Activated CD8-positive, alpha-beta memory T cell treated with anti-CD3 and anti-CD28 coated beads, Interleukin-2, amount 10 ng/mL, durations not matched to agents 7 days and 5 days (primary cell): ENCODE results near the gene TTI1. TPM values are rescaled to one million over a fixed set of nuclear protein-coding genes. Genes with fewer than 3 reads are reported as not detected.

Source experiments
- ATAC-seq: fragments of 150-1000 bp; cut with Tn5 transposase; one replicate; pipeline ENCODE4 v1.10.0; 2021; ENCODE audit warnings: moderate library complexity
- CTCF ChIA-PET: fragments of 350-600 bp; sonication (Branson Sonifier 250); formaldehyde crosslinking; loops from one replicate; lab custom pipeline; 2021; ENCODE audit warnings: antibody characterized with exemption; lab: Charles Lee
- DNase-seq: peaks from one replicate; pipeline ENCODE4 v3.0.0-alpha.2; 2020
- H3K27ac Mint-ChIP-seq: one replicate; pipeline ENCODE4 v1.8.0; 2021; ENCODE audit warnings: mild to moderate bottlenecking, mixed read lengths
- H3K27me3 Mint-ChIP-seq: one replicate; pipeline ENCODE4 v1.8.0; 2021; ENCODE audit warnings: mixed read lengths
- H3K36me3 Mint-ChIP-seq: one replicate; pipeline ENCODE4 v1.8.0; 2021; ENCODE audit warnings: mild to moderate bottlenecking, mixed read lengths
- H3K4me1 Mint-ChIP-seq: one replicate; pipeline ENCODE4 v1.8.0; 2021; ENCODE audit warnings: mixed read lengths
- H3K4me3 Mint-ChIP-seq: one replicate; pipeline ENCODE4 v1.8.0; 2021; ENCODE audit warnings: mild to moderate bottlenecking, moderate library complexity, mixed read lengths
- H3K9me3 Mint-ChIP-seq: one replicate; pipeline ENCODE4 v1.8.0; 2022; ENCODE audit warnings: low read depth, mixed read lengths
- total RNA-seq, 2 experiments: library from RNA; stranded (reverse); gene quantifications; one replicate each; pipeline ENCODE4 v1.2.3, GENCODE V29; 2021

Gene TTI1
- total RNA-seq, 2 experiments from 2014 or later: 34.7 to 35.0 TPM

- ATAC-seq (no peak), DNase-seq (no peak)
- H3K9me3 Mint-ChIP-seq: no peaks in the 10 kb centered on the region
- H3K4me3 Mint-ChIP-seq: no peak overlapping the region
- no peaks in the 10 kb centered on the region for H3K4me1 Mint-ChIP-seq
- CTCF ChIA-PET: no interaction called here
- peaks cover 32% of the 10 kb centered on the region for H3K27me3 Mint-ChIP-seq
- no peak overlapping the region for H3K27ac Mint-ChIP-seq
- H3K36me3 Mint-ChIP-seq: no peaks in the 10 kb centered on the region
Measured at GRCh38 chr20:37955511-37955910, 77.7 kb downstream of the TTI1 start.

- no peaks in the 10 kb centered on the region for H3K36me3 Mint-ChIP-seq
- H3K4me1 Mint-ChIP-seq: no peaks in the 10 kb centered on the region
- no peak overlapping the region for H3K27ac Mint-ChIP-seq
- H3K27me3 Mint-ChIP-seq: peaks cover 27% of the 10 kb centered on the region
- H3K9me3 Mint-ChIP-seq: no peaks in the 10 kb centered on the region
- CTCF ChIA-PET: interaction anchor here (1.4 kb wide), 1 partner anchor 267 kb away, joined by 4 read pairs; no protein-coding TSS in a partner anchor
- ATAC-seq (no peak), DNase-seq (peak; percentile 34)
- H3K4me3 Mint-ChIP-seq: no peak overlapping the region
Measured at GRCh38 chr20:37954626-37955025, 78.6 kb downstream of the TTI1 start.

GRCh38 chr20:37954190-37954589 lies 79.1 kb downstream of the TTI1 start:
- Mint-ChIP-seq H3K36me3 (no peaks in the 10 kb centered on the region), H3K27me3 (peaks cover 25% of the 10 kb centered on the region), H3K27ac (no peak overlapping the region), H3K4me3 (no peak overlapping the region), H3K4me1 (no peaks in the 10 kb centered on the region), H3K9me3 (no peaks in the 10 kb centered on the region)
- no peak for ATAC-seq
- peak; percentile 1 for DNase-seq
- CTCF ChIA-PET: interaction anchor here (1.4 kb wide), 1 partner anchor 267 kb away, joined by 4 read pairs; no protein-coding TSS in a partner anchor

- CTCF ChIA-PET: no interaction called here
- Mint-ChIP-seq H3K4me1 (no peaks in the 10 kb centered on the region), H3K36me3 (no peaks in the 10 kb centered on the region), H3K9me3 (no peaks in the 10 kb centered on the region), H3K27ac (no peak overlapping the region), H3K4me3 (no peak overlapping the region), H3K27me3 (peaks cover 6% of the 10 kb centered on the region)
- DNase-seq (peak; percentile 1), ATAC-seq (no peak)
Measured at GRCh38 chr20:37948956-37949355, 84.3 kb downstream of the TTI1 start.

- DNase-seq (no peak), ATAC-seq (no peak)
- Mint-ChIP-seq H3K9me3 (no peaks in the 10 kb centered on the region), H3K27ac (no peak overlapping the region), H3K4me1 (no peaks in the 10 kb centered on the region), H3K36me3 (no peaks in the 10 kb centered on the region), H3K4me3 (no peak overlapping the region), H3K27me3 (peaks cover 6% of the 10 kb centered on the region)
- CTCF ChIA-PET: no interaction called here
Measured at GRCh38 chr20:37947943-37948342, 85.3 kb downstream of the TTI1 start.

GRCh38 chr20:37946946-37947345 lies 86.3 kb downstream of the TTI1 start:
- H3K27me3 Mint-ChIP-seq: peaks cover 6% of the 10 kb centered on the region
- no peaks in the 10 kb centered on the region for H3K9me3 Mint-ChIP-seq
- CTCF ChIA-PET: no interaction called here
- H3K4me3 Mint-ChIP-seq: no peak overlapping the region
- DNase-seq: peak; percentile 3
- H3K4me1 Mint-ChIP-seq: no peaks in the 10 kb centered on the region
- no peaks in the 10 kb centered on the region for H3K36me3 Mint-ChIP-seq
- no peak overlapping the region for H3K27ac Mint-ChIP-seq
- no peak for ATAC-seq

GRCh38 chr20:37945091-37945547 lies 88.1 kb downstream of the TTI1 start:
- Mint-ChIP-seq H3K4me3 (no peak overlapping the region), H3K36me3 (no peaks in the 10 kb centered on the region), H3K9me3 (no peaks in the 10 kb centered on the region), H3K4me1 (no peaks in the 10 kb centered on the region), H3K27me3 (peaks cover 3% of the 10 kb centered on the region), H3K27ac (no peak overlapping the region)
- ATAC-seq (no peak), DNase-seq (peak; percentile 3)
- CTCF ChIA-PET: interaction anchor here (0.6 kb wide), 1 partner anchor 844 kb away, joined by 3 read pairs; no protein-coding TSS in a partner anchor

GRCh38 chr20:37944456-37944981 lies 88.7 kb downstream of the TTI1 start:
- CTCF ChIA-PET: interaction anchor here (0.6 kb wide), 1 partner anchor 845 kb away, joined by 3 read pairs; no protein-coding TSS in a partner anchor
- no peaks in the 10 kb centered on the region for H3K4me1 Mint-ChIP-seq
- ATAC-seq (no peak), DNase-seq (peak; percentile 26)
- no peaks in the 10 kb centered on the region for H3K36me3 Mint-ChIP-seq
- H3K27ac Mint-ChIP-seq: no peak overlapping the region
- peaks cover 3% of the 10 kb centered on the region for H3K27me3 Mint-ChIP-seq
- H3K4me3 Mint-ChIP-seq: no peak overlapping the region
- H3K9me3 Mint-ChIP-seq: no peaks in the 10 kb centered on the region

- ATAC-seq (no peak), DNase-seq (peak; percentile 21)
- Mint-ChIP-seq H3K4me1 (no peaks in the 10 kb centered on the region), H3K9me3 (no peaks in the 10 kb centered on the region), H3K4me3 (no peak overlapping the region), H3K27me3 (peaks cover 3% of the 10 kb centered on the region), H3K36me3 (no peaks in the 10 kb centered on the region), H3K27ac (no peak overlapping the region)
- CTCF ChIA-PET: no interaction called here
Measured at GRCh38 chr20:37943501-37944455, 89.5 kb downstream of the TTI1 start.

GRCh38 chr20:37943033-37943432 lies 90.2 kb downstream of the TTI1 start:
- no peaks in the 10 kb centered on the region for H3K36me3 Mint-ChIP-seq
- no peaks in the 10 kb centered on the region for H3K4me1 Mint-ChIP-seq
- peaks cover 3% of the 10 kb centered on the region for H3K27me3 Mint-ChIP-seq
- ATAC-seq (no peak), DNase-seq (peak; percentile 15)
- H3K9me3 Mint-ChIP-seq: no peaks in the 10 kb centered on the region
- CTCF ChIA-PET: no interaction called here
- H3K4me3 Mint-ChIP-seq: no peak overlapping the region
- no peak overlapping the region for H3K27ac Mint-ChIP-seq

- CTCF ChIA-PET: no interaction called here
- no peaks in the 10 kb centered on the region for H3K4me1 Mint-ChIP-seq
- H3K36me3 Mint-ChIP-seq: no peaks in the 10 kb centered on the region
- peaks cover 3% of the 10 kb centered on the region for H3K27me3 Mint-ChIP-seq
- H3K4me3 Mint-ChIP-seq: no peak overlapping the region
- H3K9me3 Mint-ChIP-seq: no peaks in the 10 kb centered on the region
- no peak overlapping the region for H3K27ac Mint-ChIP-seq
- DNase-seq: peak; percentile 7
- no peak for ATAC-seq
Measured at GRCh38 chr20:37941992-37942391, 91.3 kb downstream of the TTI1 start.

- Mint-ChIP-seq H3K36me3 (no peaks in the 10 kb centered on the region), H3K9me3 (no peaks in the 10 kb centered on the region), H3K27me3 (peaks cover under 1% of the 10 kb centered on the region), H3K4me3 (no peak overlapping the region), H3K27ac (no peak overlapping the region), H3K4me1 (no peaks in the 10 kb centered on the region)
- DNase-seq: peak; percentile 31
- CTCF ChIA-PET: no interaction called here
- ATAC-seq: no peak
Measured at GRCh38 chr20:37941332-37941731, 91.9 kb downstream of the TTI1 start.

- DNase-seq (peak; percentile 26), ATAC-seq (no peak)
- no peaks in the 10 kb centered on the region for H3K36me3 Mint-ChIP-seq
- H3K4me3 Mint-ChIP-seq: no peak overlapping the region
- H3K9me3 Mint-ChIP-seq: no peaks in the 10 kb centered on the region
- no peak overlapping the region for H3K27ac Mint-ChIP-seq
- H3K4me1 Mint-ChIP-seq: no peaks in the 10 kb centered on the region
- CTCF ChIA-PET: no interaction called here
- no peaks in the 10 kb centered on the region for H3K27me3 Mint-ChIP-seq
Measured at GRCh38 chr20:37940858-37941257, 92.4 kb downstream of the TTI1 start.
